Hepatocyte (in vitro differentiated cells): ENCODE results near the gene COPS9. TPM values are rescaled to one million over a fixed set of nuclear protein-coding genes. Genes with fewer than 3 reads are reported as not detected.

Experiments used
- DNase-seq: peaks from one replicate; pipeline ENCODE4 v3.0.0-alpha.2; 2016; ENCODE audit warnings: low spot score
- H2AFZ ChIP-seq: fragments of 200-600 bp; sonication (generic); 2 replicates; pipeline ENCODE4 v1.6.0; 2016; ENCODE audit warnings: antibody characterized with exemption, mild to moderate bottlenecking
- H3K27ac ChIP-seq: fragments of 200-600 bp; sonication (generic); 2 replicates; pipeline ENCODE4 v1.5.1; 2016; ENCODE audit warnings: mild to moderate bottlenecking
- H3K27me3 ChIP-seq: fragments of 200-600 bp; sonication (generic); 2 replicates; pipeline ENCODE4 v1.6.1; 2016
- H3K36me3 ChIP-seq: fragments of 200-600 bp; sonication (generic); replicated peaks from 2 replicates; pipeline ENCODE4 v1.5.1; 2016; ENCODE audit warnings: low read depth; ENCODE audit not compliant: insufficient read depth
- H3K4me1 ChIP-seq: fragments of 200-600 bp; sonication (generic); 2 replicates; pipeline ENCODE4 v1.5.1; 2016; ENCODE audit warnings: mild to moderate bottlenecking, moderate library complexity; ENCODE audit not compliant: insufficient read depth
- H3K4me2 ChIP-seq: fragments of 200-600 bp; sonication (generic); 2 replicates; pipeline ENCODE4 v1.6.0; 2016
- H3K4me3 ChIP-seq: fragments of 200-600 bp; sonication (generic); 2 replicates; pipeline ENCODE4 v1.5.1; 2016; ENCODE audit warnings: mild to moderate bottlenecking
- H3K79me2 ChIP-seq: fragments of 200-600 bp; sonication (generic); 2 replicates; pipeline ENCODE4 v1.6.0; 2017; ENCODE audit warnings: mild to moderate bottlenecking
- H3K9me2 ChIP-seq: fragments of 200-600 bp; sonication (generic); replicated peaks from 2 replicates; pipeline ENCODE4 v1.6.0; 2017; ENCODE audit warnings: mild to moderate bottlenecking; ENCODE audit not compliant: insufficient read depth
- H3K9me3 ChIP-seq: fragments of 200-600 bp; sonication (generic); 2 replicates; pipeline ENCODE4 v1.5.1; 2016; ENCODE audit warnings: low read depth, mild to moderate bottlenecking
- H4K20me1 ChIP-seq: fragments of 200-600 bp; sonication (generic); 2 replicates; pipeline ENCODE4 v1.6.0; 2016; ENCODE audit warnings: mild to moderate bottlenecking; ENCODE audit not compliant: insufficient read depth, poor library complexity, severe bottlenecking
- EZH2 ChIP-seq: fragments of 200-600 bp; sonication (generic); IDR thresholded peaks from 2 replicates; pipeline ENCODE4 v1.6.1; 2016; ENCODE audit warnings: antibody characterized with exemption, mild to moderate bottlenecking, borderline replicate concordance
- EZH2phosphoT487 ChIP-seq: fragments of 200-600 bp; sonication (generic); IDR thresholded peaks from one replicate; pipeline ENCODE4 v1.6.1; 2018; ENCODE audit warnings: antibody characterized with exemption, mild to moderate bottlenecking, low read depth, moderate library complexity; ENCODE audit not compliant: unreplicated experiment, severe bottlenecking
- WGBS: methylation state at CpG from one replicate; pipeline ENCODE4 v1.1.6; 2016; ENCODE audit warnings: low lambda C conversion rate; ENCODE audit errors: missing lambda C conversion rate; 5-methylcytosine and 5-hydroxymethylcytosine counted together
- polyA plus RNA-seq: library from polyadenylated mRNA; unstranded; fragments of >200 nt; fragmentation: Nextera tagmentation; extraction: Ambion mirVana; gene quantifications from 2 replicates; pipeline ENCODE4 v1.2.1, GENCODE V29; 2016
- total RNA-seq: library from RNA; depleted of rRNA; stranded (reverse); fragments of >200 nt; gene quantifications from 2 replicates; pipeline ENCODE4 v1.2.3, GENCODE V29; 2014
- TF ChIP-seq, protein P1 (sequence below): fragments of 200-600 bp; sonication (generic); IDR thresholded peaks from 2 replicates; pipeline ENCODE4 v1.5.1; 2016; ENCODE audit warnings: antibody characterized with exemption, mild to moderate bottlenecking; ENCODE audit not compliant: poor library complexity

Gene COPS9
- total and polyA plus RNA-seq, 2 experiments from 2014 or later: 109 to 300 TPM

DNA sequence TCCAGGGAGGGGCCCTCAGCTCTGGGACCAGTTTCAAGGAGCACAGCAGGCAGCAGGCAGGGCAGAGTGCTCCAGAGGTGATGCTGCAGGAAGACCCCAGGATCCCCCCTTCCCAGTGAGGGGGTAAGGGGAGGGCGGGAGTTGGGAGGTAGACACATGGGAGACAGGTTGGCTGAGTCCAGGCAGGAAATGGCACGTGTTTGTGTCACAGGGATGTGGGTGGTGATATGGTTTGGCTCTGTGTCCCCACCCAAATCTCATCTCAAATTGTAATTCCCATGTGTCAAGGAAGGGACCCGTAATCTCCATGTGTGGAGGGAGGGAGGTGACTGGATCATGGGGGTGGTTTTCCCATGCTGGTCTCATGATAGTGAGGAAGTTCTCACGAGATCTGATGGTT is 29.6 kb upstream of the COPS9 start:
- Histone ChIP-seq H3K4me3 (no peak overlapping the region), H3K27ac (no peak overlapping the region), H2AFZ (no peak overlapping the region), H3K79me2 (no peaks in the 10 kb centered on the region), H3K36me3 (no peaks in the 10 kb centered on the region), H3K4me1 (peaks cover 3% of the 10 kb centered on the region), H4K20me1 (no peaks in the 10 kb centered on the region), H3K27me3 (no peaks in the 10 kb centered on the region), H3K9me2 (no peaks in the 10 kb centered on the region), H3K9me3 (no peaks in the 10 kb centered on the region), H3K4me2 (no peak overlapping the region)
- 73% methylated on average over 4 of the region's 4 CpGs for WGBS
- DNase-seq: no peak
- TF ChIP-seq, protein P1, sequence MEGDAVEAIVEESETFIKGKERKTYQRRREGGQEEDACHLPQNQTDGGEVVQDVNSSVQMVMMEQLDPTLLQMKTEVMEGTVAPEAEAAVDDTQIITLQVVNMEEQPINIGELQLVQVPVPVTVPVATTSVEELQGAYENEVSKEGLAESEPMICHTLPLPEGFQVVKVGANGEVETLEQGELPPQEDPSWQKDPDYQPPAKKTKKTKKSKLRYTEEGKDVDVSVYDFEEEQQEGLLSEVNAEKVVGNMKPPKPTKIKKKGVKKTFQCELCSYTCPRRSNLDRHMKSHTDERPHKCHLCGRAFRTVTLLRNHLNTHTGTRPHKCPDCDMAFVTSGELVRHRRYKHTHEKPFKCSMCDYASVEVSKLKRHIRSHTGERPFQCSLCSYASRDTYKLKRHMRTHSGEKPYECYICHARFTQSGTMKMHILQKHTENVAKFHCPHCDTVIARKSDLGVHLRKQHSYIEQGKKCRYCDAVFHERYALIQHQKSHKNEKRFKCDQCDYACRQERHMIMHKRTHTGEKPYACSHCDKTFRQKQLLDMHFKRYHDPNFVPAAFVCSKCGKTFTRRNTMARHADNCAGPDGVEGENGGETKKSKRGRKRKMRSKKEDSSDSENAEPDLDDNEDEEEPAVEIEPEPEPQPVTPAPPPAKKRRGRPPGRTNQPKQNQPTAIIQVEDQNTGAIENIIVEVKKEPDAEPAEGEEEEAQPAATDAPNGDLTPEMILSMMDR: no peak
- no peak for TF ChIP-seq EZH2phosphoT487
- no peak for TF ChIP-seq EZH2

DNA sequence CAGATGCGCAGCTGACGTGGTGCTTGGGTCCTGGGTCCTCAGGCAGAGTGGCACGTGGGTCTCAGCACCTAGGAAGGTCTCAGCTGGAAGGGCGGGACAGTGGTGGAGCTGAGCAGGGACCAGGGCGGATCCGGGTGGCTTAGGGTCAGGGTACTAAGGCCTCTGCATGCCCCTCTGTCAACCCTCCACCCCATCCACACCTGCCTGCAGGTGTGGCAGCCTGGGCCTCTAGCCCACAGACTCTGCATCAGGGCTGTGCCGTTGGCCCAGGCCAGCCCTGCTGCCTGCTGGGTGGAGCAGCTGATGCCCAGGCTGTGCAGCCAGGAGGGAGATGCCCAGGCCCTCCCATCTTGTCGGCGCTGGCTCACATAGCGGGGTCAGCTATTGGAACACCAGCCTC is 28.9 kb upstream of the COPS9 start:
- H3K36me3 ChIP-seq: no peaks in the 10 kb centered on the region
- no peaks in the 10 kb centered on the region for H3K9me3 ChIP-seq
- H3K27ac ChIP-seq: no peak overlapping the region
- H3K9me2 ChIP-seq: no peaks in the 10 kb centered on the region
- WGBS: 92% methylated on average over 10 of the region's 10 CpGs
- H3K4me1 ChIP-seq: no peaks in the 10 kb centered on the region
- H4K20me1 ChIP-seq: no peaks in the 10 kb centered on the region
- H2AFZ ChIP-seq: no peak overlapping the region
- H3K27me3 ChIP-seq: no peaks in the 10 kb centered on the region
- H3K4me3 ChIP-seq: no peak overlapping the region
- TF ChIP-seq, protein P1: no peak
- TF ChIP-seq EZH2 (no peak), EZH2phosphoT487 (no peak)
- no peak overlapping the region for H3K4me2 ChIP-seq
- DNase-seq: no peak
- H3K79me2 ChIP-seq: no peaks in the 10 kb centered on the region

- 79% methylated on average over 5 of the region's 5 CpGs for WGBS
- Histone ChIP-seq H3K36me3 (no peaks in the 10 kb centered on the region), H3K9me3 (no peaks in the 10 kb centered on the region), H3K4me1 (no peaks in the 10 kb centered on the region), H2AFZ (no peak overlapping the region), H3K27me3 (no peaks in the 10 kb centered on the region), H3K9me2 (no peaks in the 10 kb centered on the region), H3K4me2 (no peak overlapping the region), H3K79me2 (no peaks in the 10 kb centered on the region), H4K20me1 (no peaks in the 10 kb centered on the region), H3K4me3 (no peak overlapping the region), H3K27ac (no peak overlapping the region)
- DNase-seq: no peak
- TF ChIP-seq, protein P1: no peak
- TF ChIP-seq EZH2 (no peak), EZH2phosphoT487 (no peak)
Measured at GRCh38 chr2:240164586-240164985, 28.5 kb upstream of the COPS9 start.
